Hematopoietic multipotent progenitor cell treated with erythropoietin and hydrocortisone succinate and interleukin-3 and kit ligand, for 8 days (in vitro differentiated cells): Measurements from ENCODE around the gene EPHA3.

Experiments
- DNase-seq: peaks from one replicate; pipeline ENCODE4 v3.0.0-alpha.2; 2015

EPHA3 gene

DNA sequence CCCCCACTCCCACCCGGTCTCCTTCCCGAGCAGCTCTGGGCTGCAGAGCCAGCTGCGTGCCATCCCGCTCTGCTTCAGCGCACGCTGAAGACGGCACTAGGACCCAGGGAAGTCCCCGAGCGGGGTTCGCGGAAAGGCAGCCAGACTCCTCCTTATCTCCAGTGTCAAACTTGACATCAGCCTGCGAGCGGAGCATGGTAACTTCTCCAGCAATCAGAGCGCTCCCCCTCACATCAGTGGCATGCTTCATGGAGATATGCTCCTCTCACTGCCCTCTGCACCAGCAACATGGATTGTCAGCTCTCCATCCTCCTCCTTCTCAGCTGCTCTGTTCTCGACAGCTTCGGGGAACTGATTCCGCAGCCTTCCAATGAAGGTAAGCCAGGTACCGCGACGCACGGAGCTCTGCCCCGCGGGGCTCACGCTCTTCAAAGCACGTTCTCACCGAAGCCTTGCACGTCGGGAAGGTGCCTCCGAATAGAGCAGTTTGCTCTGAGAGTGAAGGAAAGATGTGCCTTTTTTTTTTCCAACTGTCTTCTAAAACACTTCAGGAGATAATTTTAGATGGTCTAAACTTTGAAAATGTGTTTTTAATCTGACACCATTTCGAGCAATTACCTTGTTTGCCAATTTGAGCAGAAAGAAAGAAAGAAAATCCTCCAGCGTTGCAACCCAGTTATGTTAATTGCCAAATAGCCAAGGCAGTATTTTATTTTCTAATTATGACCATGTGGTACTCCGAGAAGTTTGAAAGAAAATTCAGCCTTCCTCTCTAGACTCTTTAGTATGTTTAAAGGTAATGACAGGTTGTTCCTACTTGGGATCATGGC lies at the start of gene EPHA3:
Gene EPHA3, plus strand, starts transcription at position 161 of the 830 bp plus-strand sequence. Its CDS starts 128 bp downstream, at position 289.
- peak; percentile 58 for DNase-seq

DNA sequence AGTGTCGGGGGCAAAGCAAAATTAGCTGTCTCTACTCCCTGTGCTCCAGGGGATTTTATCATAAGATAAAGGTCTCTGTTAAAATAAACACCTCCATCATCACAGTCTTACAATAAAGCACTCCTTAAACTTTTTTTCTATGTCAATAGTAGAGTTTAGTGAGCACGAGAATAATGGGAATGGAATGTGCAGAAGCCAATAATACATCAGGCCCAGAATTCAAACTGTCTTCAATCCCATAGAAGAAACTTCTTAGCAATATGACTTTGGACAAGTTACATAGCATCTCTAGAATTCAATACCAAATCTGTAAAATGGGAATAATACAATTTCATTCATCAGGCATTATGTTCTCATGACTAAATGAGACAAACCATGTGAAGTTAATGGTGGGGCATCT lies 49.0 kb upstream of the EPHA3 start:
- DNase-seq = no peak

DNA sequence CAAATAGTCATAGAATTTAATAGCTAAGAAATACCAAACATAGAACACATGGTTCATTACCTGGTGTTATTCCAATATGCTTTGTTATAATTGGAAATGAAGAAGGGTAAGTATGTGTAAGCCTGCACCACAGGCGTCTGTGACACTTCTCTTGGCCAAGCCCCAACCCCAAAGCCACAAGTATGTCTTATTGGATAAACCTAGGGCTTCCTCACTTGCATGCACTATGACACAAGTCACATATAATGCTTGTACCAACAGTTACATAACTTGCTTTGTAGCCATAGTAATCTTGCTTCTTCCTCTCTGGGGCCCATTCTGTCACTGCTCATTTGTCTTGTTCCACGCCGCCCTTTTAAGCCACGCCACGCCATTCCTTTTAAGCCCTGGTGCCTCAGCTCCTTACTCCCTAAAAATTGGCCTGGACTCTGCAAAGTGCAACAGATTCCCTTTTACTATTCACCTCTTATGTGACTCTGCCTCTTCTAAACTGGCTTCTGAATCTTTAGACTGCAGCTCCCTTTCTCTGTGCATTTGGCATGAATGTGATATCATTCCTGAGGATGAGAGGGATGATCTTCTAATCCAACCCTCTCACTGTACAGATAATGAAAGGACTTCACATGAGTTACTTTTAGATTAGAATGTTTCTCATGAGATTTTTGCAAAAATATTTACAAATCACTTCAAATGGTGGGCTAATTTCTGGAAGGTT lies 48.1 kb upstream of the EPHA3 start:
- DNase-seq = no peak

DNA sequence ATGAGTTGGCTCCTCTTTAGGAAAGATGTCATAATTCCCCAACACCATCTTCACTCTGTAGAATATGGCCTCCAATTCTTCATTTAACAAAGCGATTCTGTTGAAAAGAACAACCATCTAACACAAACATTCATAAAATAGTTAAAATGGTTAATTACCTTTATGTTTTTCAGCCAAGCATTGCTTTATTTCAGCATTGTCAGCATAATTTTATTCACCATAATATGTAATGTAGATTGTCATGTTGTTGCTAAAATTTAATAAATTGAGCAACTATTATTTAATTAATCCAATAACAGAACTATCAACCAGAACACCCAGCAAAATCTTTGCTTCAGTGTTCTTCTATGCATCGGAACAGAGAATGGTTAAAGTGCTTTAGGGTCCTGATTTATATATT lies 46.2 kb upstream of the EPHA3 start:
- DNase-seq = no peak

DNA sequence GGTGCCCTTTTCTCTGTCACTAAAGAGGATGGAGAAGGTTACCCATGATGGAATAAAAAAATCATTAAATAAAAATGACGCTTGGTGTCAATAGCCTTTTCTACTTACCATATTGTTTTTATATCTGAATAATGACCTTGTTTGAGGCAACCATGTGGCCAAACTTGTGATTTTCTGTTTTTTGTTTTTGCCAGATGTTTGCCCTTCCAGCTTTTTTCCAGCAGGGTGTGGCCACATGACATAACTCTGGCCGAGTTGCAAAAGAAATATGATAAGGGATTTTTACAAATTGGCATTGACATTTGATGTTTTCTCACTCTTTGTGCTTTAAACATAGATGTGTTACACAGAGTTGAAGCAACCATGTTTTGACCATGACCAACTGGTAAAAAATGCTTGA lies 39.7 kb upstream of the EPHA3 start:
- DNase-seq = no peak

DNA sequence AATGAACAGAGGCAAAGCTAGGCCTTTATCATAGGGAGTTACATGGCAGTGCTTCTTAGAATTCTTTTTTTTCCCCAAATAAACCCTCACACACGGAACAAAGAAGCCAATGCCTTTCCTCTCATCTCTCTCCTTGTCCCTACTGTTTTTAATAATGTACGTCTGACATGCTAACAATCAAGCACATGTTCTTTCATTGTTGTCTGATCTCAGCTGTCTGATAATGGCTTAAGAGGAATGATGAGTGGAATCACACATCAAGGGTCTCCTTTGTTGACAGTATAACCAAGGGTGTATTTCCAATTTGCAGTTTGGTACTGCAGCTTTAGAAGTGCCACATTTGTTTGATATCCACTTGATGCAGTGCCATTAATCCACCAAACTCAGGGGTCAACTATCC lies 34.8 kb upstream of the EPHA3 start:
- DNase-seq = no peak

DNA sequence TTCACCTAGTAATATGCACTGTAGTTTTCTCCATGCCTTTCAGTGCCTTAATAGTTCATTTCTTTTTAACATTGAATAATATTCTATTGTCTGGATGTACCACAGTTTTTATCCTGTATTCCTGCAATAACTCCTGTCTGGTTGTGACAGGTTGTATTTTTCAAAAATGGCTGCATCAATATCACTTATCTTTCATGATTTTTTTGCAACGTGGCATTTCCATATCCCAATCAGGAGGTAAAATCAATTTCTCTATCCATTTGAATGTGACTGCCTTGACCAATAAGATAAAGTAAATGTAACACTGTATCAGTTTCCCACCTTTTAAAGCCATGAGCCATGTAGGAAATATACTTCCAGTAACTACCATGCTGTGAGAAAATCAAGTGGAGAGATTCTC lies 27.5 kb upstream of the EPHA3 start:
- no peak for DNase-seq

DNA sequence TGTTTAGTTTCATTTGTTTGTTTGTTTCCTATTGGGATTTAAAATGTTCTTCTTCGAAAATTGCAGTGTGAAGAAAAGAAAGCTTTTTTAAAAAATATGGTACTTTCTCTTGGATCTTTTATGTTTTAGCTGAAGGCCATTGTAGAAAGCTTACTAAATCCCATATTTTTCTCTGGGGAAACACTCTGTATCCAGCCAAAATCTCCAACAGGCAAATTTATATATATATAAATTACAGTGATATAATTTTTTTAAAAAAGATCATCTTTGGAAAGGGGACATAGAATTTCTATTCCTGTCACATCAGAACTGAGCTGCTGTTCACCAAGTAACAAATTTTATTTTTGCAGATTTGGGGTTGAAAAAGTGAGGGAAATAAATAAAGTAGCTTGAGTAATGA lies 19.6 kb upstream of the EPHA3 start:
- DNase-seq = no peak

DNA sequence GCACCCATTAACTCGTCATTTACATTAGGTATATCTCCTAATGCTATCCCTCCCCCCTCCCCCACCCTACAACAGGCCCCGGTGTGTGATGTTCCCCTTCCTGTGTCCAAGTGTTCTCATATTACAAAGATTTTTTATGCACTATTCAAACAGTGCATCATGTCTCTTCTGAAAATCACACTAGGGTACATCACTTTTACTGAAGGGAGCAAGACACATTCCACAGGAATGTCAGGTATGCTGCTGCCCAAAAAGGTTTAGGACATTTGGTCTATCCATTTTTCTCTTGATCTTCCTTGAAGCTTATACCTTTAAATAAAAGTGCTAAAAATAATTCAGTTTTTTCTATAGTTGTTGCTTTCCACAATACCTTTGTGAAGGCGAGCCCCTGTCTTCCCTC lies 9.2 kb upstream of the EPHA3 start:
- DNase-seq = no peak

DNA sequence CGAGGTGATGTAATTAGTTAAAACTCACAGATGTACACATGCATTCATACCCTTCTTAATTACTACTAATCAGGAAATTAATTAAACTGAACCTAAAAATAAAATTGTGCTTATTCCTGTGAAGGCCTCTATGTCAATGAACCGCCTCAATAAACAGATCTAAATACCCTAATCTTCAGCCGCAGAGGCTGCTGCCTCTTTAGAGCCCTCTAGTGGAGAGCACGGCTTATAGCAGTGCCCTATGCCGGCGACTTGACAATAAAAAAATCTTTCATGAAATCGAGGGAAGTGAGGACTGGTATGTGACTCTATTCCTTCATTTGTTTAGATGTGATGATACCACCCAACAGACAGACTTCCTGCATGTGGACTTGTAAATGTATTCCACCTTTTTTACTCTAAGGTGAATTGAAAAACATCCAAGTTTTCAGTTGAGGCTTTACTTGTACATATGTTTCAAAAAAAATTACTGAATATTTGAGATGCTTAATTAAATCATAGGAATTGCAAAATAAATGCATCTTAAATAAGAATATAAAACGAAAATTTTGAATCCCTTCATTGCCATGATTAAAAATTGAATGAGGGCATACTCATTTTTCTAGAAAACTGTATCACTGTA lies 8.3 kb upstream of the EPHA3 start:
- peak; percentile 59 for DNase-seq

DNA sequence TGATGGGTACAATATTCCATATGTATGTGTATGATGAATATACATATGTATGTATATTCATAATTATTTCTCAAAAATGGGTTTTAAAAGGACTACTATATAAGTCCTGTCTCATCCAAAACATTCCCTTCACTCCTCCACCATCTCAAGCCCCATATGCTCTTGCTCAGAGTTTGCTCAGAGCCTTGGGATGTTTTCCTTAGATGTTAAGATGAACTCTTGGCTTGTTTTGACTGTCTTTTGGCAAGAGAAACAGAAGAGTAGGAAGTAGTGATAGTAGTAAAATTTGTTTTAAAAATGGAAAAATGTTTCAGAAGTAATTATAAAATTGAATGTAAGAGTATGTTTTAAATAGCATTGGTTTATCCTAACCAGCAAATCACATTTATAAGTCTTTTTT lies 6.2 kb upstream of the EPHA3 start:
- DNase-seq = no peak

DNA sequence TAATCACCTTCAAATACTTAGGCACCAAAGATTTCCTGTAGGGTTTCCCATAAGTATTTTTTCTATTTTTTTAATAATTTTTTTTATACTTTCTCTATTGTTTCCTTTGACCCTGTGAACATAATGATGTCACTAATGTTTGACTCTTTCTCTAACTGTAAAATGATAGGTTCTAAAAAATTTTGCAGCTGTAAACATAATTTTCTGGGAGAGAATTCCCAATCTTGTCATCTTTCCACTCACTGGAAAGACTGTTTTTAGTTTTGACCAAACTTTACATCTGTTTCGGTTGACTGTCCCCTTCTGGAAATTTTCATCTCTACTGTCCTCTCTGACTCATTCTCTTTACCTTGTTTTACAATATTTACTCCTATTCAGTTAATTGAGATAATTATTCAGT lies 5.5 kb upstream of the EPHA3 start:
- DNase-seq = no peak

DNA sequence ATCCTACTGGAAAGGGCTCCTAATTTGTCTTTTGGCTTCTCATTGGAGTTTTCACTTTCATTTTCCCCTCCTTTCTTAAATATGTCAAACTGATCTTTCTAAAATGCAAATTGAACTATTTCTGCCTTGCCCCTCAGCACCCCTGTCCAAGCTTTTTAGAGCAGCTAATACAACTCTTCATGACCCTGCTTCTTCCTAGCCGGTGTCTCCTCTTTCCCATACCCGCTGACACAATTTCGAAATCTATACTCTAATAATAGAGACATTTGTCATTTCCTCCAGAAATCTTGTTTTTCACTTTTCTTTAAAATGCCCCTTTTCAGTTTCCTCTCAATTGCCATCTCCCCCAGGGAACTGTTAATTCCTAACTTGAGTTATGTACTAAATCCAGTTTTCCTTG lies 2.9 kb upstream of the EPHA3 start:
- DNase-seq = no peak

DNA sequence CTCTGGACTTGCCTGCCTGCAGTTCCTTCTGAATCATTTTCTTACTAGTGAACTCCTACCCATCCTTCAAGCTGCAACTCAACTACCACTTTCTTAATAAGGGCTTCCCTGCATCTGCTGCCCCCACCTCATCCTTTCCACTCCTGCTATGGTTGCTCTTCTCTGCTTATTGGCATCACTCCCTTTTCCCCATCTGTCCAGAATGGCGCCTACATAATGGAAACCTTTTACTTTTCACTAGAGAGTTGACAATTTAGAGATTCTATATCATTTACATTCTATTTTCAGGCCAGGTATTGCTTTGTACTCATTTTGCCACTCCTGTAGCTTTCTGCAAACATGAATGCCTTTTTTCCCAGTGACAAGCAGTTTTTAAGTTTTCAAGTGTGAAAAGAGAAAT lies 1.9 kb upstream of the EPHA3 start:
- no peak for DNase-seq

DNA sequence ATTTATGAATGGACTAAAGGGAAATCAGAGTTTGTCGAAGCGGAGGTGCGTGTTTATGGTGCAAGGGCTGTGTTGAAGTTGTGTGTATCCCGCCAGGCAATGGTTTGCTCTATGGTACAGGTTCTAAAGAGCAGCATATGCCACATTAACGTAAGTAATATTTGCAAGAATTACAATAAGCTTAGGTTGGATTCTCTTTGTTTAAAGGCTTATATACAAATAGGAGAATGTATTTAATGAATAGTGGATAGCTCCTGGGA lies 800 bp downstream of the EPHA3 start:
- DNase-seq = no peak

DNA sequence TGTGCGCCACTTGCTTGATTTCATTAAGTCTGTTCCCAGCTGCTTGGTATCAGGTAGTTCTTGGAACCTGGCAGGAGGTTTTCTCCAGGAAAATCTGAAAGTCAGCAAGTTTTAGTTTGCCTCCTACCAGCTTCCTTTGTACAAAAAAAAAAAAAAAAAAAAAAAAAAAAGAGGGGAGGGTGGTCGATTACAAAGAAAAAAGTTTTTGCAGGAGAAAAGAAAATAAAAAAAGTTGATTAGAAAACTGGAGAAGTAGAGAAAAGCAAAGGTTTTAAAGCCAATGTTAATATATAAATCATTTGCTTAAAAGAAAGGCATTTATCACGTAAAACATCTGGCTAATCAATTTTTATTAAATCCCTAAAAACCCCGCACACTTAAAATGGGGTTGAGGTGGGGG lies 5.9 kb downstream of the EPHA3 start:
- no peak for DNase-seq

DNA sequence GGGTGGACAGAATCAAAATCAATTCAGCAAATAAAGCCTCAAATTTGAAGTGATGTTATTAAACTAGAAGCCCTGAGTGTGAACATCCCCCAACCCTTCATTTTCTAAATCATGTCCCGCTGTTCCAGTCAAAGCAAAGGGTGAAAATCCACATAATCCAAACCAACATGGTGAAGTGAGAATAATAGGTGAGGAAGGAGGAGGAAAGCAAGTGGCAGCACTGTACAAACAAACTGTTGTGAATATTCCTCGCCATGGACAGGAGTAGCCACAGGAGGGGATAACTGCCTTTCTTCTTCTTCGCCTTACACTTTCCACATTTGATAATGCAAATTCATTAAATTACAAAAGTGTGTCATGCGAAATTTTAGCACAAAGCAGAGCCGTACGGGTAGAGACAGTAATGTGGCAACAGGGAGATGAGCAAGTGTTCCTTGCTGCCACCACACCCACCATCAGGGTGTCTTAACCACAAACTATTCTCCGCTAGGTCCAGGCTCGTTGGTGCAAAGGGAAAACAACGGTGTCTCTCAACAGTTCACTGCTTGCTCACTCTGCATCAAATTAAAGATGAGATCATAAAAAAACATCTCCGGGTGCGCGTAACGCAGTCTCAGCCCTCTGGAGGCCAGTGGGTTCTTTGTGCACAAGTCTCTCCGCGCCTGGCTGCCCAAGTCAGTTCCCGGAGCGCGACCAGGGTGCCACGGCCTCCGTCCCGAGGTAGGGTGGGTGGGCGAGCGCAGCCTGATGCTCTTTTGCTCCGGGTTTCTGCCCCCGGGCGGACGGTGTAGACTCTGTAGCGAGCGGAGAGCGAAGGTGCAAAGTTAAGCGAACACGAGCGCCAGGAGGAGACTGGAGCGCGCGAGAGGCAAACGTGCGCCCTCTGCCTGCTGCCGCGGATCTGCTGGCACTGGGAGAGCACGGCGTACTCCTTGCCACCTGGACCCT lies 6.7 kb downstream of the EPHA3 start:
- peak; percentile 19 for DNase-seq

DNA sequence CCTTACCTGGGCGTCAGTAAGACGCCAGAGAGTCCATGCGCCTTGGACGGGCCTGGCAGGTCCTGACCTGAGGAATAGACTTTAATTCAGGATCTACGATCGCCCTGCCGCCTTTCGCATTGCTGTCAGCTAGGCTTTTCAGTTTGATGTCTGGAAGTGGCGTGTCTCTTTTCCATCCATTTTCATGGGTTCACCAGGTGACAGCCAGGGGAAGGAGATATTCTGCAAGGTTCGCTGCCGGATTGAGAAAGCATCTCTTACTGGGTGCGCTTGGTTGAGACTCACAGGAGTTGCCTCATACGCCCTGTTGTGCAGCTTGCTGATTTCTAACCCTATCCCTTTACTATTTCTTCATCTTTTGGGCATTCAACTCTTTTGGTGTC lies 7.4 kb downstream of the EPHA3 start:
- DNase-seq = no peak

DNA sequence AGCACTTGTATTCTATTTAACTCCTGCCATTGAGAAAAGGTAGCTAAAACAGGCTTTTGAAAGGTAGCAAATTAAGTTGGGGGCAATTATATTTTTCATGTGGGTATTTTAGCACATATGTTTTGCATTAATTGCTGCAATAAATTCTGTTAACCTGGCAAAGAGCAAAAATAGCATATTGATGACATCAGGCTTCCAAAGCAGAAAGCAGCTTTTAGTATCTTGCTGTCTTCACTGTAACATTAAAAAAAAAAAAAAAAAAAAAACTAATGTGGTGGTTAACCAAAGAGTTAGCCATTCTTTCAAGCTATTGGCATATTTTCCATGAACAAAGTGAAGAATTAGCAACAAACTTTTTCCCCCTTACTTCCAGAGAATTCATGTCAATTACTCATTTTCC lies 9.1 kb downstream of the EPHA3 start:
- DNase-seq = no peak

DNA sequence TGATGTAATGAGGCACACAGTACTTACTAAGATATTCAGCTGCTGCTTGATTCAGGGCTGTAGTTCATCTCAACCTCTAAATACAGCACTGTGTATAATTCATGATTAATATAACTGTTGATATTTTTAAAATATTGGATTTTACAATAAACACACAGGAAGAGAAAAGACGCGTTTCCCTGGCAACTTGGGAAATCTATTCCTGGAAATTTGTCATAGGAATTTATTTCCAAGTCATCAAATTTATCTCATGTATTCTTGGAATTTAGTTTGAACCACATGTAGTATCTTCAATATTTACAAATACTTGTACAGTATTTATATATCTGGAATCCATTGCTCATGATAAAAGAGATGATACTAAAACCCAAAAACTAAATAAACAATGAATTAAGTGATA lies 30.6 kb downstream of the EPHA3 start:
- DNase-seq = no peak

DNA sequence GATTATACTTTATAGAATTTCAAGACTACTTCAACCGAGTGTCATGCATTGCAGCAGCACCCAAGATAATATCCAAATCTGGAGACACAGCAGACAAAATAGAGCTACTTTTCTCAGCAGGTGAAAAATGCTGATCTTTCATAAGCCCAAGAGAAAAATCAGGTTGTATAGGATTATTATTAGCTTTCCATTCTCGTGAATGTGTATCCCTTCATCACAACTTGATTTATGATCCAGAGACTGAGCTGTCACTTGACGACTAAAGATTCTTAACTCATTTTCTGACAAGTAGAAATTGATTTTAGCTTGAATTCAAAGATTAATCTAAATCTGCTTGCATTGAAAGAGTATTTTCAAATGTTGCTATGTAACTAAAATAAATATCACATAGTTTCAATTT lies 32.4 kb downstream of the EPHA3 start:
- DNase-seq = no peak

DNA sequence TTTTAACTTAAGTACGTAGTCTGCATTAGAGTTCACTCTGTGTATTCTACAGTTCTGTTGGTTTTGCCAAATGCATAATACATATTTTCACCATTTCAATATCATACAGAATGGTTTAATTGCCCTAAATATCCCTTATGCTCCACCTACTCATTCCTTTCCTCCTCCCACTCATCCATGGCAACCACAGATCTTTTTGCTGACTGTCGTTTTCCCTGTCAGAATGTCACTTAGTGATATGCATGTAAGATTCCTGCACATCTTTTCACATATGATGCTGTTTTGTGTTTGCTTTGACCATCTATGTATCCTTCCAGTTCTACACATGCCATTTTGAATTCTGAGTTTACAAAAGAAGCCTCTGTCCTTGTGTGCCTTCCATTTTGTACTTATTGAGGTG lies 36.7 kb downstream of the EPHA3 start:
- no peak for DNase-seq

DNA sequence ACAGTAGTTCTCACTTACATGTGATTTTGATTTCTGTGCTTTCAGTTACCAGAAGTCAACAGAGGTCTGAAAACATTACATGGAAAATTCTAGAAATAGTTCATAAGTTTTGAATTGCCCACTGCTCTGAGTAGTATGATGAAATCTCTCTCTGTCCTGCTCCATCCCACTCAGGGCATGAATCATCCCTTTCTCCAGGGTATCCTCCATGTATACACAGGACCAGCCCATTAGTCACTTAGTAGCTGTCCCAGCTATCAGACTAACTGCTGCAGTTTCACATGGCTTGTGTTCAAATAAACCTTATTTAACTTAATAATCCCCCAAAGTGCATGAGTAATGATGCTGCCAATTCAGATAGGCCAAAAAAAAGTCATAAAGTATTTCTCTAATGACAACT lies 38.6 kb downstream of the EPHA3 start:
- no peak for DNase-seq
